AG09319 (cell line): Measurements from ENCODE around the gene EPHB1.

Experiments used
- DNase-seq: peaks from one replicate; pipeline ENCODE4 v3.0.0-alpha.2; 2010; ENCODE audit warnings: low read depth; ENCODE audit errors: extremely low read depth
- CTCF ChIP-seq: IDR thresholded peaks from 2 replicates; pipeline ENCODE4 v1.5.1; 2011; ENCODE audit warnings: low read depth, mild to moderate bottlenecking, inconsistent platforms, low read length, moderate library complexity

Gene EPHB1

DNA sequence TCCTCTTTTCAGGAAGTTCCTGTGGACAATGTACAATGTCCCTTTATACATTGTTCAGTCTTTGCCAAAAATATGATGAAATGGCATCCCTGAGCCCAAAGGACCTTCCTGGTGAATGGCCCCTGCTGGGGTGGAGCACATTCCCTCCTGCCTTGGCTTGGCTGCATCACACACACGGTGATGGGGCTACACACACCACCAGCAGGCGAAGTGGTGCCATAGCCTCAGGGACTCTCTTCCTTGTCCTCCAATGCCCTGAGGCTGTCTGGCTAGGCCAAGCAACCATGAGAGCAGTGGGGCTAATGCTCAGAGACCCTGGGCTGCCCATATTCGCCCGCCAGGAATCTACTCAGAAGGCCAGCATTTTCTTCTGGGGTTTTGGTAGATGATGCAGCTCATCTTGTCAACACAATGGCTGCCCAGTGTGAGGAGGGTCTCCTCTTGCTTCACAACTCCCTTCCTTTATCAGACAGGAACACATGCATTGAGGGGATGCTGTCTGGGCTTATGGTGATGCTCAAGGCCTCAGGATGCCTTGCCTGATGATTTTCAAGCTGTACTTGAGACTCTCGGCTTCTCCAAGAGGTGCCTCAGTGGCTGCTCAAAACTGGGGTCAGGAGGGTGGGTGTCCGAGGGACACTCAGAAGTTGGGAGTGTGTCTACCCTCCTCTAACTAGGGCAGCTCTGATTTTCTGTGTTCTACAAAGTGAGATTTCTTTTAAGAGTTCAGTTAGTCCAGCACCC lies 40.9 kb upstream of the EPHB1 start:
- no peak for DNase-seq
- TF ChIP-seq CTCF, result no peak

DNA sequence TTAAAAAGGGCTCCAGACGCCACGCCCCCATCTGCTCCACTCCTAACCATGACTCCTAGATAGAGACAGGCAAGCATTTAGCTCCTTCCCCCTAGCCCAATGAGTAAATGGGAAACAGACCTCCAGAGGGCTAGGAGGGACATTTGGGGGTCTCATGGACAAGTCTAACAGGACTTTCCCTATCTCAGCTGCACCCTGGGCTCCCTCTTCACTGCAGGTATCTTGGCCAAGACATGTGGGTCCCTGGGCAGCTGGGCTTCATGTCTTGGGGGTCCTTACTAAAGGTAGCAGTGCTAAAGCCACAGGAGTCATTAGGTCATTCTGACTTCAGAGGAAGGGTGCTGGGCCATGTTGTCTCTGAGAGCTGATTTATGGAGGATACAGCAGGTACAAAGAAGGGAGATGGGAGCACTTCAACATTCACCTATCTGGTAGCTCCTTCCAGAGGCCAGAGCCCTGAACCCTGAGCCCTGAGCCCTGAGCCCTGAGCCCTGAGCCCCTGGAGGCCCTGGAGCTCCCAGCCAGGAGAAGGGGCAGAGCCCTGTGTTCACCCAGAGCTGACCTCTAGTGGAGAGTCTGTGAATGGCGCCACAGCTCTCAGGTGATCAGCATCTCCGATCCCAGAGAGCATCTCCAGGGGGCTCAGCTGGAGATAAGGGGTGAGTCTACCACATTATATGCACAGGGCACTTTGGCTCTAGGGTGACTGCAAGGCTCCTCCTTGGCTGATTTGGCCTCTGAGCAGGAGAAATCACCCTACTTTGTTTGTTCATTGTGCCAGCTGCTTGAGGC lies 40.1 kb upstream of the EPHB1 start:
- TF ChIP-seq CTCF, result peak; percentile 86
- peak; percentile 2 for DNase-seq

- TF ChIP-seq CTCF, result no peak
- no peak for DNase-seq
Measured at GRCh38 chr3:134755821-134756220, 39.2 kb upstream of the EPHB1 start.

- TF ChIP-seq CTCF, result no peak
- DNase-seq, result no peak
Measured at GRCh38 chr3:134757549-134758069, 37.5 kb upstream of the EPHB1 start.

- TF ChIP-seq CTCF, result no peak
- no peak for DNase-seq
Measured at GRCh38 chr3:134761213-134761612, 33.8 kb upstream of the EPHB1 start.

GRCh38 chr3:134762016-134762415 lies 33.0 kb upstream of the EPHB1 start:
- no peak for TF ChIP-seq CTCF
- no peak for DNase-seq

- no peak for TF ChIP-seq CTCF
- DNase-seq, result no peak
Measured at GRCh38 chr3:134765468-134765867, 29.6 kb upstream of the EPHB1 start.
